ENCODE measurements around the gene CAMK4. TPM values are rescaled to one million over a fixed set of nuclear protein-coding genes. Genes with fewer than 3 reads are reported as not detected.

The CAMK4 gene
- total and polyA plus RNA-seq, 2 donors (not counting 1 experiment from before 2014, with no cell fraction given) = 0.83 to 5.9 TPM

DNA sequence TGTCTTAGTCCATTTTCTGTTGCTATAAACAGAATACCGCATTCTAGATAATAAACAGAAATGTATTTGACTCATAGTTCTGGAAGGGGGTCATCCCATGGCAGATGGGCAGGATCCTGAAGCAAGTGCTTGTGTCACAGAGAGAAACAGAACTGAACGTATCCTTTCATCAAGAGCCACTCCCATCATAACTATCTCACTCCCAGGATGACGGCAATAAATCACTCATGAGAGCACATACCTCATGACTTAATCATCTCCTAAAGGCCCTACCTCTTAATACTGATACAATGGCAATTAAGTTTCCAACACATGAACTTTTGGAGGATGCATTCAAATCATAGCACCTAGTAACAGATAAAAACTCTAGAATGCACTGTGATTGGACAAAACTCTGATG lies 142.9 kb downstream of the CAMK4 start:
- no peaks in the 10 kb centered on the region for H4K20me1 ChIP-seq (ENCODE audit: control insufficient read depth, extremely low read depth, insufficient read depth, low read length)
- no peak overlapping the region for H3K4me3 ChIP-seq (replicated peaks in 1 of 4; ENCODE audit: control extremely low read depth in 1 of 4, insufficient read depth in 1 of 4, low read depth in 3 of 4, low read length in 4 of 4)
- H3K4me2 ChIP-seq (ENCODE audit: extremely low read depth, insufficient read depth, low read length) = no peak overlapping the region
- no peaks in the 10 kb centered on the region for H3K79me2 ChIP-seq (ENCODE audit: control insufficient read depth, insufficient read depth, low read length)
- TF ChIP-seq, protein P1, sequence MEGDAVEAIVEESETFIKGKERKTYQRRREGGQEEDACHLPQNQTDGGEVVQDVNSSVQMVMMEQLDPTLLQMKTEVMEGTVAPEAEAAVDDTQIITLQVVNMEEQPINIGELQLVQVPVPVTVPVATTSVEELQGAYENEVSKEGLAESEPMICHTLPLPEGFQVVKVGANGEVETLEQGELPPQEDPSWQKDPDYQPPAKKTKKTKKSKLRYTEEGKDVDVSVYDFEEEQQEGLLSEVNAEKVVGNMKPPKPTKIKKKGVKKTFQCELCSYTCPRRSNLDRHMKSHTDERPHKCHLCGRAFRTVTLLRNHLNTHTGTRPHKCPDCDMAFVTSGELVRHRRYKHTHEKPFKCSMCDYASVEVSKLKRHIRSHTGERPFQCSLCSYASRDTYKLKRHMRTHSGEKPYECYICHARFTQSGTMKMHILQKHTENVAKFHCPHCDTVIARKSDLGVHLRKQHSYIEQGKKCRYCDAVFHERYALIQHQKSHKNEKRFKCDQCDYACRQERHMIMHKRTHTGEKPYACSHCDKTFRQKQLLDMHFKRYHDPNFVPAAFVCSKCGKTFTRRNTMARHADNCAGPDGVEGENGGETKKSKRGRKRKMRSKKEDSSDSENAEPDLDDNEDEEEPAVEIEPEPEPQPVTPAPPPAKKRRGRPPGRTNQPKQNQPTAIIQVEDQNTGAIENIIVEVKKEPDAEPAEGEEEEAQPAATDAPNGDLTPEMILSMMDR (conservative IDR thresholded peaks at IDR 0.05 in 1 of 2, IDR thresholded peaks at IDR 0.05 in 1 of 2; ENCODE audit: low read depth in 1 of 2, low read length in 2 of 2) = no peak
- no peak for TF ChIP-seq EZH2 (IDR thresholded peaks at IDR 0.05; ENCODE audit: low read length, missing control alignments)
- no peaks in the 10 kb centered on the region for H3K9me3 ChIP-seq (ENCODE audit: control insufficient read depth, insufficient read depth, low read depth, low read length)
- H3K27me3 ChIP-seq (ENCODE audit: control insufficient read depth, insufficient read depth, low read length) = no peaks in the 10 kb centered on the region
- no peak overlapping the region for H3K27ac ChIP-seq (ENCODE audit: insufficient read depth, low read length)
- no peaks in the 10 kb centered on the region for H3K4me1 ChIP-seq (ENCODE audit: control insufficient read depth, extremely low read depth, insufficient read depth, low read length)
- no peak overlapping the region for H2AFZ ChIP-seq (ENCODE audit: low read length)
- DNase-seq (ENCODE audit: low read depth in 2 of 2) = peak in 1 of 2 donors; percentile 62
- H3K36me3 ChIP-seq (ENCODE audit: control insufficient read depth, insufficient read depth, low read length) = no peaks in the 10 kb centered on the region
- H3K9ac ChIP-seq (ENCODE audit: insufficient read depth, low read length) = no peak overlapping the region

GRCh38 chr5:111372799-111373198 lies 148.6 kb downstream of the CAMK4 start:
- Histone ChIP-seq H3K4me2 (ENCODE audit: extremely low read depth, insufficient read depth, low read length) (no peak overlapping the region), H3K9me3 (ENCODE audit: control insufficient read depth, insufficient read depth, low read depth, low read length) (no peaks in the 10 kb centered on the region), H3K9ac (ENCODE audit: insufficient read depth, low read length) (no peak overlapping the region), H3K4me1 (ENCODE audit: control insufficient read depth, extremely low read depth, insufficient read depth, low read length) (no peaks in the 10 kb centered on the region), H4K20me1 (ENCODE audit: control insufficient read depth, extremely low read depth, insufficient read depth, low read length) (no peaks in the 10 kb centered on the region), H2AFZ (ENCODE audit: low read length) (no peak overlapping the region), H3K36me3 (ENCODE audit: control insufficient read depth, insufficient read depth, low read length) (no peaks in the 10 kb centered on the region), H3K27ac (ENCODE audit: insufficient read depth, low read length) (no peak overlapping the region), H3K4me3 (replicated peaks in 1 of 4; ENCODE audit: control extremely low read depth in 1 of 4, insufficient read depth in 1 of 4, low read depth in 3 of 4, low read length in 4 of 4) (no peak overlapping the region), H3K79me2 (ENCODE audit: control insufficient read depth, insufficient read depth, low read length) (no peaks in the 10 kb centered on the region), H3K27me3 (ENCODE audit: control insufficient read depth, insufficient read depth, low read length) (no peaks in the 10 kb centered on the region)
- TF ChIP-seq, protein P1 (conservative IDR thresholded peaks at IDR 0.05 in 1 of 2, IDR thresholded peaks at IDR 0.05 in 1 of 2; ENCODE audit: low read depth in 1 of 2, low read length in 2 of 2) = no peak
- TF ChIP-seq EZH2 (IDR thresholded peaks at IDR 0.05; ENCODE audit: low read length, missing control alignments) = no peak
- DNase-seq (ENCODE audit: low read depth in 2 of 2) = no peak

DNA sequence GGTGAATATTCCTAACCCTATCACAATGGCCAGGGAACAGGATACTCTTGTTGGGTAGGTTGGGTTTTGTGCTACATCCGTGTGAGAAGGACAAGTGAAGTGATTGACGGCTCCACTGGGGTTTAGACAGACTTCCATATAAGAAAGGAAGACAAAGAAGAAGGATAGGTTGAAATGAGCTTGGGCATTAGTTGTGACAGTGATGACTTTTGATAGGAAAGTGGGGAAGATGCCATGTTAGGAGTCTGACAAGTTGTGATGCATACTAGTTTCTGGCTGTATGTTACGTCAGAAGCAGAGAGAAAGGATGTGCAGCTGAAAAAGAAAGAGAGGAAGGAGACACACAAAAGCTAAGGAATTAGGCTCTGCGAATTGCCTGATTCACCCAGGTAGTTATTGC lies 150.2 kb downstream of the CAMK4 start:
- Histone ChIP-seq H3K79me2 (ENCODE audit: control insufficient read depth, insufficient read depth, low read length) (no peaks in the 10 kb centered on the region), H3K4me3 (replicated peaks in 1 of 4; ENCODE audit: control extremely low read depth in 1 of 4, insufficient read depth in 1 of 4, low read depth in 3 of 4, low read length in 4 of 4) (no peak overlapping the region), H3K36me3 (ENCODE audit: control insufficient read depth, insufficient read depth, low read length) (no peaks in the 10 kb centered on the region), H2AFZ (ENCODE audit: low read length) (no peak overlapping the region), H3K9me3 (ENCODE audit: control insufficient read depth, insufficient read depth, low read depth, low read length) (no peaks in the 10 kb centered on the region), H3K27ac (ENCODE audit: insufficient read depth, low read length) (no peak overlapping the region), H3K27me3 (ENCODE audit: control insufficient read depth, insufficient read depth, low read length) (no peaks in the 10 kb centered on the region), H4K20me1 (ENCODE audit: control insufficient read depth, extremely low read depth, insufficient read depth, low read length) (no peaks in the 10 kb centered on the region), H3K4me2 (ENCODE audit: extremely low read depth, insufficient read depth, low read length) (no peak overlapping the region), H3K9ac (ENCODE audit: insufficient read depth, low read length) (no peak overlapping the region), H3K4me1 (ENCODE audit: control insufficient read depth, extremely low read depth, insufficient read depth, low read length) (no peaks in the 10 kb centered on the region)
- DNase-seq (ENCODE audit: low read depth in 2 of 2) = no peak
- no peak for TF ChIP-seq EZH2 (IDR thresholded peaks at IDR 0.05; ENCODE audit: low read length, missing control alignments)

Measured in fibroblast of lung (primary cell).